Fibroblast of lung (primary cell): ENCODE measurements around the gene PGAP1. TPM values are rescaled to one million over a fixed set of nuclear protein-coding genes. Genes with fewer than 3 reads are reported as not detected.
"Not testable (repeated sequence)": the region's sequence is repeated elsewhere in the genome, so short reads cannot be mapped to it uniquely, and the experiment has no call there.

Source experiments
- DNase-seq, 2 donors: peaks; one replicate each; pipeline versions ENCODE4 v3.0.0 to v3.0.0-alpha.2; 2010; ENCODE audit warnings: low read depth in 2 of 2
- H2AFZ ChIP-seq: 2 replicates; pipeline ENCODE4 v1.5.1; 2012; ENCODE audit warnings: low read length, control low read depth, inconsistent platforms
- H3K27ac ChIP-seq: 2 replicates; pipeline ENCODE4 v1.5.1; 2011; ENCODE audit warnings: low read length, control low read depth; ENCODE audit not compliant: insufficient read depth
- H3K27me3 ChIP-seq: 2 replicates; pipeline ENCODE4 v1.5.1; 2011; ENCODE audit warnings: mild to moderate bottlenecking, low read length; ENCODE audit not compliant: control insufficient read depth, insufficient read depth
- H3K36me3 ChIP-seq: 2 replicates; pipeline ENCODE4 v1.5.1; 2011; ENCODE audit warnings: low read length; ENCODE audit not compliant: control insufficient read depth, insufficient read depth
- H3K4me1 ChIP-seq: 2 replicates; pipeline ENCODE4 v1.5.1; 2011; ENCODE audit warnings: low read length; ENCODE audit not compliant: control insufficient read depth, insufficient read depth; ENCODE audit errors: extremely low read depth
- H3K4me2 ChIP-seq: 2 replicates; pipeline ENCODE4 v1.5.1; 2011; ENCODE audit warnings: low read length, control low read depth; ENCODE audit not compliant: insufficient read depth; ENCODE audit errors: extremely low read depth
- H3K4me3 ChIP-seq, 4 experiments: fragments of 200-600 bp in 1 of 4; sonication (generic) in 1 of 4; replicated peaks in 1 of 4; 2 replicates each; pipeline ENCODE4 v1.5.1; 2011 to 2016; ENCODE audit warnings: low read length in 4 of 4, low read depth in 3 of 4, mild to moderate bottlenecking in 3 of 4, control low read depth in 2 of 4, inconsistent platforms in 1 of 4, mixed read lengths in 1 of 4; ENCODE audit not compliant: insufficient read depth in 1 of 4; ENCODE audit errors: control extremely low read depth in 1 of 4
- H3K79me2 ChIP-seq: 2 replicates; pipeline ENCODE4 v1.5.1; 2012; ENCODE audit warnings: mild to moderate bottlenecking, low read length, inconsistent platforms; ENCODE audit not compliant: control insufficient read depth, insufficient read depth
- H3K9ac ChIP-seq: 2 replicates; pipeline ENCODE4 v1.5.1; 2011; ENCODE audit warnings: mild to moderate bottlenecking, low read length, control low read depth; ENCODE audit not compliant: insufficient read depth
- H3K9me3 ChIP-seq: 2 replicates; pipeline ENCODE4 v1.5.1; 2012; ENCODE audit warnings: low read depth, low read length; ENCODE audit not compliant: control insufficient read depth, insufficient read depth
- H4K20me1 ChIP-seq: 2 replicates; pipeline ENCODE4 v1.5.1; 2011; ENCODE audit warnings: low read length; ENCODE audit not compliant: control insufficient read depth, insufficient read depth; ENCODE audit errors: extremely low read depth
- EZH2 ChIP-seq: IDR thresholded peaks from 2 replicates; pipeline ENCODE4 v1.5.1; 2012; ENCODE audit warnings: low read length, control low read depth, mild to moderate bottlenecking; ENCODE audit errors: missing control alignments
- polyA plus RNA-seq, 2 donors: library from polyadenylated mRNA; depleted of rRNA in 1 of 2; stranded (reverse) in 1 of 2; unstranded in 1 of 2; fragments of >200 nt; gene quantifications; 2 replicates each; pipeline ENCODE4 v1.2.1, GENCODE V29; 2011 to 2012; ENCODE audit warnings: missing spikeins in 1 of 2
- total RNA-seq: library from RNA; depleted of rRNA; stranded (reverse); fragments of >200 nt; gene quantifications from 2 replicates; pipeline ENCODE4 v1.2.1, GENCODE V29; 2014
- TF ChIP-seq, protein P1 (sequence below), 2 donors: IDR thresholded peaks in 1 of 2; conservative IDR thresholded peaks in 1 of 2; 1 replicate in 1 of 2; 2 replicates in 1 of 2; pipeline ENCODE4 v1.5.1; 2011 to 2012; ENCODE audit warnings: low read length in 2 of 2, control low read depth in 1 of 2, inconsistent platforms in 1 of 2, low read depth in 1 of 2, mild to moderate bottlenecking in 1 of 2

The PGAP1 gene
- total and polyA plus RNA-seq, 2 donors (not counting 1 experiment from before 2014, with no cell fraction given) = 7.0 to 12.1 TPM

DNA sequence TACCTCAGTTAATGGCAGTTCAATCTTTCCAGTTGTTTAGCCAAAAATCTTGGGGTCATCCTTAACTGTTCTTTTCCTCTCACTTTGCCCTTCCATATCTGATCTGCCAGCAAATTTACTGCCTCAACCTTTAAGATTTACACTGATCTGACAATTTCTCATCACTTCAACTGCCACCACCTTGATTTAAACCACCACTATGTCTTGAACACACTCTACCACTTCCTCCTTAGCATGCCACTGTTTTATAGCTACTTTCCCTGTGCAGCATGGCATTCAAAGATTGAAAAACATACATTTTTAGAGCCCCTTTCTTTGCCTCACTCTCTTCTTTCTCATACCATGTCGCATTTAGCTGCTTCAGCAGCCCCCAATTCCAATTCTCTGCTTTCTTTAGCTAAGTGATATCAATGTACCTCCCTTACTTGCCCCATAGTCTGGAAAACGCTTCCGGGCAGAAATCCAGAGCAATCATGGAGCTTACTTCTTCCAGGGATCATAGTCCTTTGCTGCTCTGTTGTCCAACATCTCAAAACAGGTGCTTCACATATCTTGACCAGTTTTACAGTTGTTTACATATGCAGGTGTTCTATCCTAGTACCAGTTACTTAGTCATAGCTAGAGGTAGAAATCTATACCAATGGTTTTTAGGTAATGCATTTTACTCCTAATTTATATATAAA is 10.9 kb downstream of the PGAP1 start:
- H3K36me3 ChIP-seq = no peaks in the 10 kb centered on the region
- DNase-seq = no peak
- no peak overlapping the region for H3K4me3 ChIP-seq
- H3K27me3 ChIP-seq = no peaks in the 10 kb centered on the region
- H3K4me1 ChIP-seq = no peaks in the 10 kb centered on the region
- TF ChIP-seq, protein P1, sequence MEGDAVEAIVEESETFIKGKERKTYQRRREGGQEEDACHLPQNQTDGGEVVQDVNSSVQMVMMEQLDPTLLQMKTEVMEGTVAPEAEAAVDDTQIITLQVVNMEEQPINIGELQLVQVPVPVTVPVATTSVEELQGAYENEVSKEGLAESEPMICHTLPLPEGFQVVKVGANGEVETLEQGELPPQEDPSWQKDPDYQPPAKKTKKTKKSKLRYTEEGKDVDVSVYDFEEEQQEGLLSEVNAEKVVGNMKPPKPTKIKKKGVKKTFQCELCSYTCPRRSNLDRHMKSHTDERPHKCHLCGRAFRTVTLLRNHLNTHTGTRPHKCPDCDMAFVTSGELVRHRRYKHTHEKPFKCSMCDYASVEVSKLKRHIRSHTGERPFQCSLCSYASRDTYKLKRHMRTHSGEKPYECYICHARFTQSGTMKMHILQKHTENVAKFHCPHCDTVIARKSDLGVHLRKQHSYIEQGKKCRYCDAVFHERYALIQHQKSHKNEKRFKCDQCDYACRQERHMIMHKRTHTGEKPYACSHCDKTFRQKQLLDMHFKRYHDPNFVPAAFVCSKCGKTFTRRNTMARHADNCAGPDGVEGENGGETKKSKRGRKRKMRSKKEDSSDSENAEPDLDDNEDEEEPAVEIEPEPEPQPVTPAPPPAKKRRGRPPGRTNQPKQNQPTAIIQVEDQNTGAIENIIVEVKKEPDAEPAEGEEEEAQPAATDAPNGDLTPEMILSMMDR (conservative IDR thresholded peaks at IDR 0.05 in 1 of 2, IDR thresholded peaks at IDR 0.05 in 1 of 2; ENCODE audit: low read depth in 1 of 2, low read length in 2 of 2) = no peak
- TF ChIP-seq EZH2 = no peak
- no peaks in the 10 kb centered on the region for H4K20me1 ChIP-seq
- no peak overlapping the region for H3K4me2 ChIP-seq
- H3K79me2 ChIP-seq = no peaks in the 10 kb centered on the region
- H3K27ac ChIP-seq = no peak overlapping the region
- no peak overlapping the region for H2AFZ ChIP-seq
- no peaks in the 10 kb centered on the region for H3K9me3 ChIP-seq
- no peak overlapping the region for H3K9ac ChIP-seq

DNA sequence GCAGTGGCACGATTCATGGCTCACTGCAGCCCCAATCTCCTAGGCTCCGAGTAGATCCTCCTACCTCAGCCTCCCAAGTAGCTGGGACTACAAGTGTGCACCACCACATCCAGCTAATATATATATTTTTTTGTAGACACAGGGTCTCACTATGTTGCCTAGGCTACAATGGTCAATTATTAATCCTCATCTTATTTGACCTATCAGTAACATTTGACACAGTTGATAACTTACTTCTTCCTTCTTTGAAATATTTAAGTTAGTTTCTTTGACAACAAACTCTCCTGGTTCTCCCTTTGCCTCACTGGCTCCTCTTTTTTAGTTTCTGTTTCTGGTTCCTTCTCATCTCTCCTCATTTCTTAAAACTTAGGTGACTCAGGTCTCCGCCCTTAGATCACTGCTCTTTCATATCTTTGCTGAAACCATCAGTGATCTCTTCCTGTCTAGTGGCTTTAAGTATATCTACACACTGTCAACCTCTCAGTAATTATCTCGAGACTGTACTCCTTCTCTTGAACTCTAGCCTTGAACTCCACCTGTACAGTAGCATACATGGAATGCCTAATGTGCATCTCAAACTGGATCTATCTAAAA is 11.5 kb downstream of the PGAP1 start:
- Histone ChIP-seq H3K9ac (no peak overlapping the region), H3K27me3 (no peaks in the 10 kb centered on the region), H3K79me2 (no peaks in the 10 kb centered on the region), H3K4me1 (no peaks in the 10 kb centered on the region), H3K36me3 (no peaks in the 10 kb centered on the region), H3K9me3 (no peaks in the 10 kb centered on the region), H3K4me3 (no peak overlapping the region), H2AFZ (no peak overlapping the region), H3K4me2 (no peak overlapping the region), H3K27ac (no peak overlapping the region), H4K20me1 (no peaks in the 10 kb centered on the region)
- TF ChIP-seq, protein P1 (conservative IDR thresholded peaks at IDR 0.05 in 1 of 2, IDR thresholded peaks at IDR 0.05 in 1 of 2; ENCODE audit: low read depth in 1 of 2, low read length in 2 of 2) = no peak
- TF ChIP-seq EZH2 = no peak
- DNase-seq = no peak

DNA sequence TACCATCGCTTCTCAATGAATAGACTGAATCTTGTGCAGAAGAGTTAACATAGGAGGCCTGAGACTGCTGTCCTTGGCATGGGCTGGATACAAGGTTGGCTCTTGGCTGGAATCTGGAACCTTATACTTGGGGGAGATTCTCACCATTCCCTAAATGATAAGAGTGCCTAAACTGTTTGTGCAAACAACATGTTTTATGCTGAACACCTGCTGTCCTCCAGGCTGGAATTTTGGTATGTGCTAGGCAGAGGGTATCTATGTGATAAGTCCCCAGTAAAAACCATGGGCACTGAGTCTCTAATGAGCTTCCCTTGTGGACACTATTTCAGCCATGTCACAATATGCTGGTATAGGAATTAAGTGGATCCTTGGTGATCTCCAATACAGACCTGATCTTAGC is 12.8 kb downstream of the PGAP1 start:
- no peaks in the 10 kb centered on the region for H4K20me1 ChIP-seq
- no peaks in the 10 kb centered on the region for H3K36me3 ChIP-seq
- H3K4me3 ChIP-seq = no peak overlapping the region
- H3K27ac ChIP-seq = no peak overlapping the region
- TF ChIP-seq EZH2 = no peak
- TF ChIP-seq, protein P1 (conservative IDR thresholded peaks at IDR 0.05 in 1 of 2, IDR thresholded peaks at IDR 0.05 in 1 of 2; ENCODE audit: low read depth in 1 of 2, low read length in 2 of 2) = no peak
- H3K9ac ChIP-seq = no peak overlapping the region
- no peak for DNase-seq
- no peaks in the 10 kb centered on the region for H3K27me3 ChIP-seq
- H3K4me1 ChIP-seq = no peaks in the 10 kb centered on the region
- no peak overlapping the region for H3K4me2 ChIP-seq
- no peaks in the 10 kb centered on the region for H3K79me2 ChIP-seq
- no peaks in the 10 kb centered on the region for H3K9me3 ChIP-seq
- no peak overlapping the region for H2AFZ ChIP-seq

DNA sequence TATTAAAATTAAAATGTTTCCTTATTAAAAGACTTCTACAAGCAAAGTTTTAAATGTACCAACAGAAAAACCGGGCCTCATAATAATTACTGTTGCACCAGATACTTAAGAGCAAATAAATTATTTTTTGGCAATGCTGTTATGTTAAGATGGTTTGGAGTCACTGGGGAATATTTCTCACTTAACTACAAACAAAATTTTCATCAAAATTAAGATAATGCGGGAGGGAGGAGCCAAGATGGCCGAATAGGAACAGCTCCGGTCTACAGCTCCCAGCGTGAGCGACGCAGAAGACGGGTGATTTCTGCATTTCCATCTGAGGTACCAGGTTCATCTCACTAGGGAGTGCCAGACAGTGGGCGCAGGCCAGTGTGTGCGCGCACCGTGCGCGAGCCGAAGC is 21.1 kb downstream of the PGAP1 start:
- not testable (repeated sequence) for H2AFZ ChIP-seq, H3K27me3 ChIP-seq, H3K27ac ChIP-seq, DNase-seq, H3K4me2 ChIP-seq, H3K9ac ChIP-seq, H3K79me2 ChIP-seq, H3K4me1 ChIP-seq, H3K4me3 ChIP-seq, H4K20me1 ChIP-seq, H3K36me3 ChIP-seq, H3K9me3 ChIP-seq
